HepG2 (cell line): ENCODE results near the gene ACSF3. TPM values are rescaled to one million over a fixed set of nuclear protein-coding genes. Genes with fewer than 3 reads are reported as not detected.
A peak's percentile ranks its signal among the peaks of the same experiment; 100 is the strongest.

Experiments used
- CHD2 ChIP-seq: IDR thresholded peaks from 2 replicates; pipeline ENCODE4 v1.6.1; 2011; ENCODE audit warnings: low read depth, low read length, improper control_type of control experiment
- CREM ChIP-seq, 2 experiments: sonication (generic) in 1 of 2; formaldehyde crosslinking in 1 of 2; IDR thresholded peaks; 2 replicates each; pipeline versions ENCODE4 v1.4.0 to v1.6.1; 2016 to 2020; ENCODE audit warnings: antibody characterized with exemption in 1 of 2, mild to moderate bottlenecking in 1 of 2, missing genetic modification reagents in 1 of 2
- EEA1 ChIP-seq: sonication (generic); formaldehyde crosslinking; IDR thresholded peaks from 2 replicates; pipeline ENCODE4 v1.5.1; 2020; ENCODE audit warnings: mild to moderate bottlenecking, missing genetic modification reagents, borderline replicate concordance
- HOXA3 ChIP-seq: sonication (generic); formaldehyde crosslinking; IDR thresholded peaks from 2 replicates; pipeline ENCODE4 v1.5.0; 2020; ENCODE audit warnings: missing genetic modification reagents
- IKZF4 ChIP-seq: sonication (generic); formaldehyde crosslinking; IDR thresholded peaks from 2 replicates; pipeline ENCODE4 v1.5.1; 2020; ENCODE audit warnings: borderline replicate concordance, mild to moderate bottlenecking, low read depth, missing genetic modification reagents; ENCODE audit errors: not compliant biosample characterization
- JDP2 ChIP-seq: sonication (generic); formaldehyde crosslinking; IDR thresholded peaks from 2 replicates; pipeline ENCODE4 v1.8.1; 2022; ENCODE audit warnings: missing genetic modification reagents, borderline replicate concordance
- SP2 ChIP-seq: sonication (generic); formaldehyde crosslinking; IDR thresholded peaks from 2 replicates; pipeline ENCODE4 v1.5.1; 2020; ENCODE audit warnings: mild to moderate bottlenecking, missing genetic modification reagents
- SYNCRIP ChIP-seq: fragments of 200-400 bp; formaldehyde crosslinking; IDR thresholded peaks from 2 replicates; pipeline ENCODE4 v1.6.1; 2018; ENCODE audit warnings: mild to moderate bottlenecking, low read depth, low read length; ENCODE audit not compliant: insufficient read depth
- TBX3 ChIP-seq: fragments of 450-650 bp; IDR thresholded peaks from 2 replicates; pipeline ENCODE4 v1.6.1; 2017; ENCODE audit warnings: antibody characterized with exemption, mild to moderate bottlenecking, inconsistent platforms, borderline replicate concordance
- TCF7 ChIP-seq: sonication (generic); IDR thresholded peaks from 2 replicates; pipeline ENCODE4 v1.6.1; 2016; ENCODE audit warnings: antibody characterized with exemption, low read depth
- YY1 ChIP-seq: IDR thresholded peaks from 2 replicates; pipeline ENCODE4 v1.6.1; 2011; ENCODE audit warnings: low read length, low read depth, moderate library complexity, mild to moderate bottlenecking; ENCODE audit not compliant: insufficient read depth, insufficient replicate concordance
- ZNF446 ChIP-seq: sonication (generic); formaldehyde crosslinking; IDR thresholded peaks from 2 replicates; pipeline ENCODE4 v1.5.0; 2020; ENCODE audit warnings: mild to moderate bottlenecking, missing genetic modification reagents
- ZNF451 ChIP-seq: sonication (generic); formaldehyde crosslinking; IDR thresholded peaks from 2 replicates; pipeline ENCODE4 v1.5.0; 2020; ENCODE audit warnings: mild to moderate bottlenecking, missing genetic modification reagents
- ZNF468 ChIP-seq: sonication (generic); formaldehyde crosslinking; IDR thresholded peaks from 2 replicates; pipeline ENCODE4 v1.8.0; 2022; ENCODE audit warnings: mild to moderate bottlenecking, moderate library complexity, missing genetic modification reagents
- ZNF510 ChIP-seq: sonication (generic); formaldehyde crosslinking; IDR thresholded peaks from 2 replicates; pipeline ENCODE4 v1.4.0; 2020; ENCODE audit warnings: low read depth, mild to moderate bottlenecking, missing genetic modification reagents
- ZNF749 ChIP-seq: sonication (generic); formaldehyde crosslinking; IDR thresholded peaks from 2 replicates; pipeline ENCODE4 v1.8.0; 2022; ENCODE audit warnings: mild to moderate bottlenecking, missing genetic modification reagents, moderate library complexity, borderline replicate concordance
- polyA plus RNA-seq, 8 experiments: library from polyadenylated mRNA; depleted of rRNA in 3 of 8; stranded (reverse) in 7 of 8; unstranded in 1 of 8; fragments of >200 nt; fragmentation: Illumina TruSeq in 4 of 8; extraction: Trizol in 4 of 8; gene quantifications; 2 replicates each; pipeline versions ENCODE4 v1.2.1 to v1.2.3, GENCODE V29; 2011 to 2016; ENCODE audit warnings: low read depth in 4 of 8, missing spikeins in 1 of 8, mixed read lengths in 1 of 8; ENCODE audit not compliant: insufficient read depth in 1 of 8
- total RNA-seq, 5 experiments: library from RNA; depleted of rRNA; stranded (reverse); fragments of >200 nt; fragmentation: Illumina TruSeq; extraction: Trizol; gene quantifications; 2 replicates each; pipeline ENCODE4 v1.2.3, GENCODE V29; 2016; ENCODE audit warnings: low read depth in 1 of 5
- TF ChIP-seq, protein P1 (sequence below): sonication (generic); formaldehyde crosslinking; IDR thresholded peaks from 2 replicates; pipeline ENCODE4 v1.8.0; 2022; ENCODE audit warnings: mild to moderate bottlenecking, missing genetic modification reagents; ENCODE audit not compliant: insufficient replicate concordance
- TF ChIP-seq, protein P2 (sequence below): sonication (generic); formaldehyde crosslinking; IDR thresholded peaks from 2 replicates; pipeline ENCODE4 v1.8.0; 2022; ENCODE audit warnings: missing genetic modification reagents, mild to moderate bottlenecking, moderate library complexity, borderline replicate concordance
- TF ChIP-seq, protein P3 (sequence below): IDR thresholded peaks from 2 replicates; pipeline ENCODE4 v1.6.1; 2016; ENCODE audit warnings: missing biosample characterization, missing genetic modification reagents, low read depth
- TF ChIP-seq, protein P4 (sequence below): sonication (generic); formaldehyde crosslinking; IDR thresholded peaks from 2 replicates; pipeline ENCODE4 v1.8.0; 2022; ENCODE audit warnings: missing genetic modification reagents, mild to moderate bottlenecking, inconsistent platforms, borderline replicate concordance

Gene ACSF3
- total and polyA plus RNA-seq, 2 of the 13 experiments (the other 11 are each of a cell fraction or from before 2014, with no cell fraction given) = 14.9 to 30.6 TPM

- TF ChIP-seq, protein P1, sequence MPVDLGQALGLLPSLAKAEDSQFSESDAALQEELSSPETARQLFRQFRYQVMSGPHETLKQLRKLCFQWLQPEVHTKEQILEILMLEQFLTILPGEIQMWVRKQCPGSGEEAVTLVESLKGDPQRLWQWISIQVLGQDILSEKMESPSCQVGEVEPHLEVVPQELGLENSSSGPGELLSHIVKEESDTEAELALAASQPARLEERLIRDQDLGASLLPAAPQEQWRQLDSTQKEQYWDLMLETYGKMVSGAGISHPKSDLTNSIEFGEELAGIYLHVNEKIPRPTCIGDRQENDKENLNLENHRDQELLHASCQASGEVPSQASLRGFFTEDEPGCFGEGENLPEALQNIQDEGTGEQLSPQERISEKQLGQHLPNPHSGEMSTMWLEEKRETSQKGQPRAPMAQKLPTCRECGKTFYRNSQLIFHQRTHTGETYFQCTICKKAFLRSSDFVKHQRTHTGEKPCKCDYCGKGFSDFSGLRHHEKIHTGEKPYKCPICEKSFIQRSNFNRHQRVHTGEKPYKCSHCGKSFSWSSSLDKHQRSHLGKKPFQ = no peak
- TF ChIP-seq EEA1 (CRISPR knock-in tag) (peak; percentile 55; the same call in 1 of the 2 replicates), CHD2 (peak; percentile 85), ZNF468 (CRISPR knock-in tag) (no peak; the same call in 1 of the 2 replicates), CREM (IDR thresholded peaks at IDR 0.05) (no peak), CREM (CRISPR knock-in tag; IDR thresholded peaks at IDR 0.05) (no peak), TCF7 (no peak), ZNF446 (CRISPR knock-in tag) (no peak), ZNF749 (CRISPR knock-in tag) (no peak), JDP2 (CRISPR knock-in tag) (no peak; the same call in 1 of the 2 replicates), IKZF4 (CRISPR knock-in tag) (peak; percentile 10), HOXA3 (CRISPR knock-in tag) (peak; percentile 81; the same call in 1 of the 2 replicates), SP2 (peak; percentile 52; the same call in 1 of the 2 replicates), SYNCRIP (no peak), ZNF510 (CRISPR knock-in tag) (0 out of 2 replicates have a peak, but pooled peaks have one; percentile 43), ZNF451 (CRISPR knock-in tag) (peak; percentile 87; the same call in 1 of the 2 replicates), YY1 (peak; percentile 65), TBX3 (no peak)
- TF ChIP-seq, protein P2, sequence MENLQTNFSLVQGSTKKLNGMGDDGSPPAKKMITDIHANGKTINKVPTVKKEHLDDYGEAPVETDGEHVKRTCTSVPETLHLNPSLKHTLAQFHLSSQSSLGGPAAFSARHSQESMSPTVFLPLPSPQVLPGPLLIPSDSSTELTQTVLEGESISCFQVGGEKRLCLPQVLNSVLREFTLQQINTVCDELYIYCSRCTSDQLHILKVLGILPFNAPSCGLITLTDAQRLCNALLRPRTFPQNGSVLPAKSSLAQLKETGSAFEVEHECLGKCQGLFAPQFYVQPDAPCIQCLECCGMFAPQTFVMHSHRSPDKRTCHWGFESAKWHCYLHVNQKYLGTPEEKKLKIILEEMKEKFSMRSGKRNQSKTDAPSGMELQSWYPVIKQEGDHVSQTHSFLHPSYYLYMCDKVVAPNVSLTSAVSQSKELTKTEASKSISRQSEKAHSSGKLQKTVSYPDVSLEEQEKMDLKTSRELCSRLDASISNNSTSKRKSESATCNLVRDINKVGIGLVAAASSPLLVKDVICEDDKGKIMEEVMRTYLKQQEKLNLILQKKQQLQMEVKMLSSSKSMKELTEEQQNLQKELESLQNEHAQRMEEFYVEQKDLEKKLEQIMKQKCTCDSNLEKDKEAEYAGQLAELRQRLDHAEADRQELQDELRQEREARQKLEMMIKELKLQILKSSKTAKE (CRISPR knock-in tag) = peak; percentile 61
- TF ChIP-seq, protein P3, sequence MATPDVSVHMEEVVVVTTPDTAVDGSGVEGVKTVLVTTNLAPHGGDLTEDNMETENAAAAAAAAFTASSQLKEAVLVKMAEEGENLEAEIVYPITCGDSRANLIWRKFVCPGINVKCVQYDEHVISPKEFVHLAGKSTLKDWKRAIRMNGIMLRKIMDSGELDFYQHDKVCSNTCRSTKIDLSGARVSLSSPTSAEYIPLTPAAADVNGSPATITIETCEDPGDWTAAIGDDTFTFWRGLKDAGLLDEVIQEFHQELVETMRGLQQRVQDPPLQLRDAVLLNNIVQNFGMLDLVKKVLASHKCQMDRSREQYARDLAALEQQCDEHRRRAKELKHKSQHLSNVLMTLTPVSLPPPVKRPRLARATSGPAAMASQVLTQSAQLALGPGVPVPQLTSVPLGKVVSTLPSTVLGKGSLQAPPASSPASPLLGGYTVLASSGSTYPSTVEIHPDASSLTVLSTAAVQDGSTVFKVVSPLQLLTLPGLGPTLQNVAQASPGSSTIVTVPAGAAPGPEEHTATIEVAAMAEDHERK (CRISPR knock-in tag) = no peak
- TF ChIP-seq, protein P4, sequence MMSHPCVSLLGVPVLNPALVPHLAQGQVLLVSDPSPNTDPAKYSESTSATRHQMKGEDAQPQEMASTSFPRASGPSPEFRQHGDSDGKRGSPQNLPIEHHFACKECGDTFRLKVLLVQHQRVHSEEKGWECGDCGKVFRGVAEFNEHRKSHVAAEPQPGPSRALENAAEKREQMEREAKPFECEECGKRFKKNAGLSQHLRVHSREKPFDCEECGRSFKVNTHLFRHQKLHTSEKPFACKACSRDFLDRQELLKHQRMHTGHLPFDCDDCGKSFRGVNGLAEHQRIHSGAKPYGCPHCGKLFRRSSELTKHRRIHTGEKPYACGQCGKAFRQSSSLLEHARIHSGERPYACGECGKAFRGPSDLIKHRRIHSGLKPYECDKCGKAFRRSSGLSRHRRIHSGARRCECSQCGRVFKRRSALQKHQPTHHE (CRISPR knock-in tag) = no peak
These were observed 73.8 kb downstream of the ACSF3 start (continued) for GRCh38 chr16:89167425-89167941.
